Spleen (tissue), 13 donors: ENCODE measurements around the gene MTG1. TPM values are rescaled to one million over a fixed set of nuclear protein-coding genes. Genes with fewer than 3 reads are reported as not detected.

Experiments used
- DNase-seq: peaks from one replicate; pipeline ENCODE4 v3.0.0-alpha.2; 2020
- H3K27ac ChIP-seq, 8 donors: fragments of 200-600 bp; sonication (generic) in 7 of 8; 1 replicate in 4 of 8; 2 replicates in 4 of 8; pipeline versions ENCODE4 v1.5.0 to v1.8.0; 2016 to 2021; ENCODE audit warnings: inconsistent platforms in 4 of 8, mild to moderate bottlenecking in 4 of 8, moderate library complexity in 1 of 8
- H3K27me3 ChIP-seq, 7 donors: fragments of 200-600 bp; sonication (generic) in 6 of 7; replicated peaks in 1 of 7; 1 replicate in 4 of 7; 2 replicates in 3 of 7; pipeline versions ENCODE4 v1.5.0 to v1.8.0; 2016 to 2021; ENCODE audit warnings: inconsistent platforms in 3 of 7, mild to moderate bottlenecking in 1 of 7
- H3K36me3 ChIP-seq, 6 donors: fragments of 200-600 bp; sonication (generic) in 5 of 6; 1 replicate in 4 of 6; 2 replicates in 2 of 6; pipeline versions ENCODE4 v1.5.0 to v1.8.0; 2016 to 2021; ENCODE audit warnings: inconsistent platforms in 2 of 6
- H3K4me1 ChIP-seq, 6 donors: fragments of 200-600 bp; sonication (generic) in 5 of 6; 1 replicate in 3 of 6; 2 replicates in 3 of 6; pipeline versions ENCODE4 v1.5.0 to v1.8.0; 2016 to 2021; ENCODE audit warnings: inconsistent platforms in 3 of 6
- H3K4me3 ChIP-seq, 8 donors: fragments of 200-600 bp; sonication (generic) in 7 of 8; 1 replicate in 4 of 8; 2 replicates in 4 of 8; pipeline versions ENCODE4 v1.5.0 to v1.8.0; 2016 to 2021; ENCODE audit warnings: inconsistent platforms in 4 of 8, mild to moderate bottlenecking in 4 of 8, moderate library complexity in 2 of 8
- H3K9me3 ChIP-seq, 8 donors: fragments of 200-600 bp; sonication (generic) in 7 of 8; 1 replicate in 4 of 8; 2 replicates in 4 of 8; pipeline versions ENCODE4 v1.5.0 to v1.8.0; 2016 to 2021; ENCODE audit warnings: inconsistent platforms in 4 of 8
- CTCF ChIP-seq, 11 experiments: fragments of 200-600 bp in 7 of 11; fragments of 450-650 bp in 4 of 11; sonication (generic) in 4 of 11; IDR thresholded peaks in 8 of 11; conservative IDR thresholded peaks in 3 of 11; 1 replicate in 7 of 11; 2 replicates in 4 of 11; pipeline versions ENCODE4 v1.4.0 to v1.8.0; 2016 to 2021; ENCODE audit warnings: antibody characterized with exemption in 11 of 11, inconsistent platforms in 4 of 11, mild to moderate bottlenecking in 1 of 11
- POLR2A ChIP-seq, 3 donors: fragments of 450-650 bp; IDR thresholded peaks; one replicate each; pipeline ENCODE4 v1.5.1; 2017; ENCODE audit warnings: antibody characterized with exemption in 3 of 3, mild to moderate bottlenecking in 1 of 3
- POLR2AphosphoS5 ChIP-seq, 3 donors: sonication (generic); formaldehyde crosslinking; IDR thresholded peaks; one replicate each; pipeline ENCODE4 v1.5.1; 2017; ENCODE audit warnings: antibody characterized with exemption in 3 of 3
- WGBS, 5 donors: extraction: QIAGEN DNeasy Blood & Tissue Kit in 3 of 5; methylation state at CpG; one replicate each; pipeline versions ENCODE4 v1.1.5 to v1.1.7; 2013 to 2018; 5-methylcytosine and 5-hydroxymethylcytosine counted together
- intact Hi-C: fragments of 100-400 bp; cut with DNase I; formaldehyde crosslinking; loops from one replicate; pipeline ENCODE4 v1.15.0; 2023; ENCODE audit warnings: low total_unique reads
- long read RNA-seq, 2 donors: transcript quantifications; one replicate each; lab custom pipeline, GENCODE V29; 2026
- polyA plus RNA-seq, 3 donors: library from polyadenylated mRNA; stranded (reverse); fragments of 200-250 nt; gene quantifications; one replicate each; pipeline ENCODE4 v1.2.1, GENCODE V29; 2013
- total RNA-seq, 7 donors: library from RNA; depleted of rRNA in 3 of 7; stranded (reverse); fragments of >200 nt in 3 of 7; fragmentation: NEBNext Ultra II Directional in 4 of 7; extraction: Animal tissue kit (Norgen Biotek cat#: 25700) in 4 of 7; gene quantifications; one replicate each; pipeline versions ENCODE4 v1.1.0 to v1.2.1, GENCODE V29; 2016 to 2021
- donor health status: healthy with polysubstance abuse.
- donor health status: DM: no; HTN: no; CAD: no; lungs with moderate emphysema.
- donor health status: DM: no; HTN: no; CAD: no.
- donor health status: Bipolar disorder and iron deficiency.
- donor health status: healthy.
- donor health status: DM: no; HTN: no; CAD: no.
- donor health status: DM: yes; HTN: yes; CAD: no.

The MTG1 gene
- total RNA-seq: 10 to 100 TPM; 35.4 to 82.9 (median 63.7) TPM
- polyA plus RNA-seq: 100 to 1,000 TPM in 2 of 3 donors, 10 to 100 TPM in 1; 55.1 to 122 (median 101) TPM
- long read RNA-seq, donor 1, transcript MTG1-208 (6 exons, 693 nt): minor isoform, 7 of 15 reads
- long read RNA-seq, donor 1, transcript MTG1-201 (11 exons, 1,560 nt): major isoform, 8 of 15 reads
- long read RNA-seq, donor 1, partial matches to known transcripts: 0 of 15 reads
- long read RNA-seq, donor 1, other reads (novel, unspliced or antisense): 0 of 15 reads
- long read RNA-seq, donor 2, transcript MTG1-201 (11 exons, 1,560 nt): major isoform, 7 of 23 reads
- long read RNA-seq, donor 2, partial matches to known transcripts: 13 of 23 reads
- long read RNA-seq, donor 2, other reads (novel, unspliced or antisense): 0 of 23 reads

GRCh38 chr10:133394064-133394663 is at the start of gene MTG1:
Gene MTG1 (plus strand): TSS chr10:133394157. CDS start chr10:133394221, 64 bp downstream.
- Histone ChIP-seq H3K9me3 (no peaks in the 10 kb centered on the region), H3K27me3 (no peaks in the 10 kb centered on the region), H3K4me3 (peak within 1 kb of the TSS; percentile 67 to 94 (median 86)), H3K27ac (peak within 1 kb of the TSS; percentile 83 to 94 (median 88)), H3K4me1 (peaks cover 27 to 79% (median 61%) of the 10 kb centered on the region in 6 donors), H3K36me3 (peaks cover 0 to 42% (median 28%) of the 10 kb centered on the region in 6 donors)
- DNase-seq: peak; percentile 97
- intact Hi-C loops: no loop called here
- TF ChIP-seq POLR2A (IDR thresholded peaks at IDR 0.05) (peak; percentile 32 to 54 (median 34)), POLR2AphosphoS5 (IDR thresholded peaks at IDR 0.05) (peak; percentile 96 to 97 (median 96)), CTCF (IDR thresholded peaks at IDR 0.05 in 8 of 11, conservative IDR thresholded peaks at IDR 0.05 in 3 of 11) (peak in 7 of 11 experiments; percentile 20 to 53 (median 44))
- 0 to 1% (median 1%) methylated on average over 16 to 68 of the region's 69 CpGs for WGBS, 5 donors

GRCh38 chr10:133344236-133344635 is 49.7 kb upstream of the MTG1 start:
- Histone ChIP-seq H3K9me3 (no peaks in the 10 kb centered on the region), H3K4me3 (no peak overlapping the region), H3K36me3 (no peaks in the 10 kb centered on the region), H3K4me1 (no peaks in the 10 kb centered on the region), H3K27ac (no peak overlapping the region), H3K27me3 (peaks cover 0 to 100% (median 36%) of the 10 kb centered on the region in 7 donors)
- TF ChIP-seq POLR2A (IDR thresholded peaks at IDR 0.05) (no peak), CTCF (IDR thresholded peaks at IDR 0.05 in 8 of 11, conservative IDR thresholded peaks at IDR 0.05 in 3 of 11) (no peak), POLR2AphosphoS5 (IDR thresholded peaks at IDR 0.05) (no peak)
- 65 to 77% (median 73%) methylated on average over 5 of the region's 5 CpGs for WGBS, 5 donors
- DNase-seq: no peak
- intact Hi-C loops: no loop called here

- no peak for DNase-seq
- H3K9me3 ChIP-seq: no peaks in the 10 kb centered on the region
Observed at GRCh38 chr10:133346413-133346812, 47.5 kb upstream of the MTG1 start.

More at GRCh38 chr10:133346413-133346812, 47.5 kb upstream of the MTG1 start:
- WGBS, 5 donors: 37 to 56% (median 43%) methylated on average over 11 of the region's 11 CpGs
- peaks cover 0 to 98% (median 32%) of the 10 kb centered on the region in 7 donors for H3K27me3 ChIP-seq
- peak in 2 of 3 donors; percentile 11 to 43 for TF ChIP-seq POLR2AphosphoS5 (IDR thresholded peaks at IDR 0.05)
- no peak for TF ChIP-seq CTCF (IDR thresholded peaks at IDR 0.05 in 8 of 11, conservative IDR thresholded peaks at IDR 0.05 in 3 of 11)
- H3K4me1 ChIP-seq: no peaks in the 10 kb centered on the region
- intact Hi-C loops: no loop called here
- H3K36me3 ChIP-seq: no peaks in the 10 kb centered on the region
- H3K27ac ChIP-seq: no peak overlapping the region
- no peak overlapping the region for H3K4me3 ChIP-seq
